H1 (cell line): Measurements from ENCODE around the gene CD79A. TPM values are rescaled to one million over a fixed set of nuclear protein-coding genes. Genes with fewer than 3 reads are reported as not detected.
A peak's percentile ranks its signal among the peaks of the same experiment; 100 is the strongest.

Source experiments
- CTCF ChIA-PET: fragments of 300-600 bp; sonication (Branson Sonifier 250); formaldehyde crosslinking; loops from one replicate; lab custom pipeline; 2021; ENCODE audit not compliant: partially characterized antibody; lab: Charles Lee
- POLR2A ChIA-PET: fragments of 300-600 bp; sonication (Branson Sonifier 250); formaldehyde crosslinking; loops from one replicate; lab custom pipeline; 2021; ENCODE audit warnings: inconsistent platforms; ENCODE audit not compliant: partially characterized antibody; lab: Charles Lee
- DNase-seq, 2 experiments: peaks; one replicate each; pipeline versions ENCODE4 v3.0.0 to v3.0.0-alpha.2; 2010 to 2022; ENCODE audit warnings: low spot score in 2 of 2, low read depth in 1 of 2, mixed read lengths in 1 of 2
- FAIRE-seq: peaks from 2 replicates; lab custom pipeline; 2011; peaks lifted over from hg19 to GRCh38; lab: Jason Lieb, UNC
- H2AFZ ChIP-seq: 2 replicates; pipeline ENCODE4 v1.8.1; 2012; ENCODE audit warnings: low read length, inconsistent platforms
- H2AK5ac ChIP-seq: 2 replicates; pipeline ENCODE4 v1.6.1; 2013; ENCODE audit warnings: low read depth, low read length
- H2BK120ac ChIP-seq: replicated peaks from 2 replicates; pipeline ENCODE3; 2013; ENCODE audit warnings: low read depth, low read length, inconsistent platforms
- H2BK12ac ChIP-seq: 2 replicates; pipeline ENCODE4 v1.6.1; 2013; ENCODE audit warnings: low read depth, low read length
- H2BK15ac ChIP-seq: 2 replicates; pipeline ENCODE4 v1.6.1; 2013; ENCODE audit warnings: low read length
- H2BK20ac ChIP-seq: 2 replicates; pipeline ENCODE4 v1.6.1; 2013; ENCODE audit warnings: low read length
- H2BK5ac ChIP-seq: 2 replicates; pipeline ENCODE4 v1.6.1; 2013; ENCODE audit warnings: low read depth, low read length
- H3K14ac ChIP-seq: 2 replicates; pipeline ENCODE4 v1.6.1; 2013; ENCODE audit warnings: inconsistent platforms; ENCODE audit not compliant: insufficient read length
- H3K18ac ChIP-seq: 2 replicates; pipeline ENCODE4 v1.6.1; 2013; ENCODE audit warnings: low read length; ENCODE audit errors: extremely low read depth
- H3K23ac ChIP-seq: 2 replicates; pipeline ENCODE4 v1.6.1; 2013; ENCODE audit warnings: inconsistent platforms; ENCODE audit not compliant: insufficient read length
- H3K23me2 ChIP-seq: 2 replicates; pipeline ENCODE4 v1.6.1; 2013; ENCODE audit warnings: low read depth, low read length
- H3K27ac ChIP-seq: 2 replicates; pipeline ENCODE4 v1.6.1; 2011; ENCODE audit warnings: low read depth, low read length, inconsistent platforms
- H3K27me3 ChIP-seq, 4 experiments: replicated peaks in 1 of 4; 1 replicate in 1 of 4; 2 replicates in 3 of 4; pipeline versions ENCODE4 v1.6.1 to v1.8.1; 2011 to 2013; ENCODE audit warnings: low read length in 3 of 4, mild to moderate bottlenecking in 3 of 4, inconsistent platforms in 2 of 4, mixed read lengths in 2 of 4, moderate library complexity in 1 of 4; ENCODE audit not compliant: control insufficient read depth in 3 of 4, insufficient read depth in 3 of 4; ENCODE audit errors: extremely low read depth in 1 of 4
- H3K36me3 ChIP-seq, 4 experiments: 2 replicates each; pipeline versions ENCODE4 v1.6.1 to v1.8.1; 2011 to 2013; ENCODE audit warnings: mild to moderate bottlenecking in 4 of 4, low read length in 3 of 4, moderate library complexity in 2 of 4, control low read depth in 1 of 4, inconsistent platforms in 1 of 4; ENCODE audit not compliant: insufficient read depth in 4 of 4, control insufficient read depth in 2 of 4
- H3K4ac ChIP-seq: replicated peaks from 2 replicates; pipeline ENCODE3; 2013; ENCODE audit warnings: low read length, low read depth, mixed read lengths, inconsistent platforms; ENCODE audit not compliant: insufficient read length
- H3K4me1 ChIP-seq, 4 experiments: replicated peaks in 1 of 4; 1 replicate in 1 of 4; 2 replicates in 3 of 4; pipeline versions ENCODE4 v1.6.1 to v1.8.1; 2011 to 2013; ENCODE audit warnings: low read length in 3 of 4, inconsistent platforms in 2 of 4, mixed read lengths in 1 of 4; ENCODE audit not compliant: insufficient read depth in 4 of 4, control insufficient read depth in 3 of 4
- H3K4me2 ChIP-seq, 2 experiments: 2 replicates each; pipeline versions ENCODE4 v1.6.1 to v1.8.1; 2011 to 2013; ENCODE audit warnings: low read depth in 2 of 2, low read length in 2 of 2, control low read depth in 1 of 2, inconsistent platforms in 1 of 2, mild to moderate bottlenecking in 1 of 2; ENCODE audit not compliant: insufficient read depth in 1 of 2
- H3K4me3 ChIP-seq, 4 experiments: fragments of 200-600, 300-600 bp in 1 of 4; sonication (generic), shearing (Covaris generic), sonication (Bioruptor Twin) in 1 of 4; 2 replicates each; pipeline versions ENCODE4 v1.5.1 to v1.8.1; 2011 to 2016; ENCODE audit warnings: low read length in 4 of 4, low read depth in 3 of 4, control low read depth in 2 of 4, inconsistent platforms in 2 of 4, mild to moderate bottlenecking in 2 of 4, mixed read lengths in 1 of 4, moderate library complexity in 1 of 4; ENCODE audit not compliant: insufficient read depth in 2 of 4; ENCODE audit errors: extremely low read depth in 1 of 4
- H3K56ac ChIP-seq: replicated peaks from 2 replicates; pipeline ENCODE3; 2013; ENCODE audit warnings: low read depth, mild to moderate bottlenecking, mixed read lengths, low read length, inconsistent platforms; ENCODE audit not compliant: insufficient read length
- H3K79me1 ChIP-seq: 2 replicates; pipeline ENCODE4 v1.6.1; 2013; ENCODE audit warnings: low read depth, low read length, control low read depth
- H3K79me2 ChIP-seq, 2 experiments: 2 replicates each; pipeline versions ENCODE4 v1.6.1 to v1.8.1; 2012 to 2013; ENCODE audit warnings: low read length in 2 of 2, mild to moderate bottlenecking in 2 of 2, inconsistent platforms in 1 of 2; ENCODE audit not compliant: insufficient read depth in 2 of 2, control insufficient read depth in 1 of 2
- H3K9ac ChIP-seq, 4 experiments: replicated peaks in 1 of 4; 1 replicate in 1 of 4; 2 replicates in 3 of 4; pipeline versions ENCODE4 v1.6.1 to v1.8.1; 2011 to 2013; ENCODE audit warnings: low read depth in 3 of 4, low read length in 3 of 4, control low read depth in 2 of 4, mild to moderate bottlenecking in 2 of 4, moderate library complexity in 2 of 4, inconsistent platforms in 1 of 4; ENCODE audit errors: extremely low read depth in 1 of 4
- H3K9me3 ChIP-seq, 2 experiments: 2 replicates each; pipeline versions ENCODE4 v1.6.1 to v1.8.1; 2012 to 2013; ENCODE audit warnings: mild to moderate bottlenecking in 2 of 2, moderate library complexity in 2 of 2, control low read depth in 1 of 2, inconsistent platforms in 1 of 2, low read depth in 1 of 2, low read length in 1 of 2, mixed read lengths in 1 of 2; ENCODE audit not compliant: insufficient read depth in 2 of 2
- H4K20me1 ChIP-seq, 2 experiments: replicated peaks in 1 of 2; 2 replicates each; pipeline versions ENCODE3 to v1.8.1; 2011 to 2013; ENCODE audit warnings: inconsistent platforms in 2 of 2, low read length in 2 of 2, mild to moderate bottlenecking in 1 of 2; ENCODE audit not compliant: insufficient read depth in 2 of 2, control insufficient read depth in 1 of 2
- H4K5ac ChIP-seq: 2 replicates; pipeline ENCODE4 v1.6.1; 2013; ENCODE audit warnings: low read length, low read depth, mixed read lengths, inconsistent platforms; ENCODE audit not compliant: insufficient read length
- H4K8ac ChIP-seq: 2 replicates; pipeline ENCODE4 v1.8.0; 2013; ENCODE audit warnings: mild to moderate bottlenecking, moderate library complexity, low read length, inconsistent platforms; ENCODE audit not compliant: insufficient read depth; ENCODE audit errors: extremely low read depth
- H4K91ac ChIP-seq: replicated peaks from 2 replicates; pipeline ENCODE3; 2013; ENCODE audit warnings: low read length, mixed read lengths, inconsistent platforms; ENCODE audit not compliant: insufficient read length
- CBX5 ChIP-seq: fragments of 300-800, 300-1000 bp; sonication (generic); IDR thresholded peaks from 2 replicates; pipeline ENCODE4 v1.7.1; 2016; ENCODE audit warnings: antibody characterized with exemption, low read length, low read depth
- CTBP2 ChIP-seq: IDR thresholded peaks from 2 replicates; pipeline ENCODE4 v1.7.0; 2011; ENCODE audit warnings: borderline replicate concordance, mild to moderate bottlenecking, moderate library complexity, mixed read lengths, low read length; ENCODE audit not compliant: insufficient read depth, insufficient read length
- GTF2F1 ChIP-seq: IDR thresholded peaks from 2 replicates; pipeline ENCODE4 v1.6.1; 2012; ENCODE audit warnings: low read depth, low read length, improper control_type of control experiment, borderline replicate concordance
- POLR2AphosphoS5 ChIP-seq: IDR thresholded peaks from 2 replicates; pipeline ENCODE4 v1.6.1; 2011; ENCODE audit warnings: low read depth, low read length
- TAF7 ChIP-seq: optimal IDR thresholded peaks from 2 replicates; pipeline ENCODE3; 2011; ENCODE audit warnings: low read depth, mild to moderate bottlenecking, inconsistent platforms, low read length, moderate library complexity, borderline replicate concordance
- WGBS, 2 experiments: shearing (Covaris generic) in 1 of 2; methylation state at CpG; one replicate each; pipeline versions ENCODE4 v1.1.6 to v1.1.7; 2013 to 2015; ENCODE audit warnings: low lambda C conversion rate in 2 of 2, mixed read lengths in 2 of 2, inconsistent platforms in 1 of 2, low coverage in 1 of 2, missing lambda C conversion rate in 1 of 2; ENCODE audit not compliant: insufficient replicate concordance in 2 of 2, insufficient coverage in 1 of 2, insufficient read length in 1 of 2; ENCODE audit errors: extremely low coverage in 1 of 2, missing lambda C conversion rate in 1 of 2; 5-methylcytosine and 5-hydroxymethylcytosine counted together
- polyA plus RNA-seq, 7 experiments: library from polyadenylated mRNA; depleted of rRNA in 3 of 7; stranded (reverse) in 5 of 7; unstranded in 2 of 7; fragments of >200 nt in 5 of 7; fragments of 200-250 nt in 2 of 7; gene quantifications; 1 replicate in 5 of 7; 2 replicates in 1 of 7; 4 replicates in 1 of 7; pipeline versions ENCODE4 v1.2.1 to v1.2.3, GENCODE V29; 2011 to 2013; ENCODE audit warnings: missing spikeins in 2 of 7, mixed read lengths in 2 of 7
- total RNA-seq: library from RNA; stranded (reverse); fragmentation: NEBNext Ultra II Directional; extraction: Animal tissue kit (Norgen Biotek cat#: 25700); gene quantifications from 2 replicates; pipeline ENCODE4 v1.2.1, GENCODE V29; 2021
- TF ChIP-seq, protein P1 (sequence below): IDR thresholded peaks from 2 replicates; pipeline ENCODE4 v1.6.1; 2012; ENCODE audit warnings: low read length, inconsistent platforms

CD79A gene
- total and polyA plus RNA-seq, 2 of the 8 experiments (the other 6 are each of a cell fraction or from before 2014, with no cell fraction given), result 0.54 to 0.77 TPM

DNA sequence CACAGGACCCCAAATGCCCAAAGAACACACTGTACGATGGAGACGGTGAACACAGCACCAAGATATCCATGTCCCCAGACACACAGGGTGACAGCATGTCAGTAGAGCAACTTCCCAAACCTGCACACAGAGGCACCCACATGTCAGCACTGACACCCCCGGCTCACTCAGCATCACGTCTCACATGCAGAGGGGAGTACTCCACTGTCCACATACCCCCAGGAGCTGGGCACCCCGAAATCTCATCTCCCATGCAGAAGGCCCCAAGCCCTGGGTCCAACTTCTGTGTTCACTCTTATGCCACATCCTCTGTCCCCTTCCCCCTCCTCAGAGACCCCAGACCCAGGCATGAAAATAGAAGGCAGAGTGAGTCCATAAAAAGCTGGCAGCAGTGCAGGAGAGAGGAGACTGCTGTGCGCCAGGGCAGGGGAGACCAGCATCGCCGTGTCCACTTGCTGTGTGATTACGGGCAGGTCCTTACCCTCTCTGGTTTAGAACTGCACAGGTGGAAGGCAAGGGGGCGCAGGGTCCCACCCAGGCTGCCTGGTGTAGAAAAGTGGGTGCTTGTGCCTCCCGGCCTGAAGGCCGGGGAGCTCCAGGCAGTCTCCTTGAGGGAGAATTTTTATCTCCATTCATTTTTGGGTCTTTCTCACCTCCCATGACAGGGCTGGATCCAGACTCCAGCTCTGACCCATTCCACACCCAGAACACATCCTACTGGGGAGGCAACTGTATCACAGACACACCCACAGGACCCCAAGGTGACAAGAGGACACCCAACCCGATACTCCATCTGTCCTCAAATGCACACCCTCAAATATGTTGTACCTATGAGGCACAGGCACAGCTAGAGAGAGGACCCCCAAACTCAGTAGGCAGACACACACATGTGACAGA is 34.2 kb downstream of the CD79A start:
- ChIA-PET POLR2A (interaction anchor here (0.7 to 13.1 kb wide), 15 partner anchors 10 to 86 kb away, joined by 3 to 167 read pairs (median 4); partner anchors contain the start of genes RABAC1 and RPS19), CTCF (interaction anchor here (0.8 to 1.8 kb wide), 7 partner anchors 9 to 35 kb away, joined by 3 to 8 read pairs (median 6); no protein-coding TSS in a partner anchor)
- H3K79me1 ChIP-seq, result peaks cover 2% of the 10 kb centered on the region
- peak overlapping the region; percentile 83 for H4K91ac ChIP-seq
- no peak overlapping the region for H3K4ac ChIP-seq
- peaks cover 6 to 28% of the 10 kb centered on the region in 2 experiments for H4K20me1 ChIP-seq
- peaks cover 52 to 70% (median 66%) of the 10 kb centered on the region in 4 experiments for H3K27me3 ChIP-seq
- FAIRE-seq (no peak), DNase-seq (no peak)
- peak overlapping the region; percentile 77 for H2BK15ac ChIP-seq
- no peak overlapping the region for H2AFZ ChIP-seq
- no peak overlapping the region for H3K27ac ChIP-seq
- no peak overlapping the region for H3K23ac ChIP-seq
- no peak overlapping the region for H2BK5ac ChIP-seq
- H2BK20ac ChIP-seq, result no peak overlapping the region
- H3K18ac ChIP-seq, result no peak overlapping the region
- H4K5ac ChIP-seq, result no peak overlapping the region
- H2BK120ac ChIP-seq, result no peak overlapping the region
- no peaks in the 10 kb centered on the region for H3K79me2 ChIP-seq
- H3K4me1 ChIP-seq, result peaks cover 0 to 23% (median 5%) of the 10 kb centered on the region in 4 experiments; a peak in 5 of 7 replicates
- no peak overlapping the region for H2BK12ac ChIP-seq
- TF ChIP-seq, protein P1, sequence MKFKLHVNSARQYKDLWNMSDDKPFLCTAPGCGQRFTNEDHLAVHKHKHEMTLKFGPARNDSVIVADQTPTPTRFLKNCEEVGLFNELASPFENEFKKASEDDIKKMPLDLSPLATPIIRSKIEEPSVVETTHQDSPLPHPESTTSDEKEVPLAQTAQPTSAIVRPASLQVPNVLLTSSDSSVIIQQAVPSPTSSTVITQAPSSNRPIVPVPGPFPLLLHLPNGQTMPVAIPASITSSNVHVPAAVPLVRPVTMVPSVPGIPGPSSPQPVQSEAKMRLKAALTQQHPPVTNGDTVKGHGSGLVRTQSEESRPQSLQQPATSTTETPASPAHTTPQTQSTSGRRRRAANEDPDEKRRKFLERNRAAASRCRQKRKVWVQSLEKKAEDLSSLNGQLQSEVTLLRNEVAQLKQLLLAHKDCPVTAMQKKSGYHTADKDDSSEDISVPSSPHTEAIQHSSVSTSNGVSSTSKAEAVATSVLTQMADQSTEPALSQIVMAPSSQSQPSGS, result no peak
- TF ChIP-seq CTBP2, result no peak
- no peak for TF ChIP-seq TAF7
- TF ChIP-seq POLR2AphosphoS5, result 0 out of 2 replicates have a peak, but pooled peaks have one; percentile 17
- TF ChIP-seq GTF2F1, result no peak
- no peak for TF ChIP-seq CBX5
- 83% methylated on average over 13 of the region's 13 CpGs; no CpG with 5 or more reads in 1 of the 2 experiments for whole genome bisulfite sequencing, 2 experiments
- no peak overlapping the region for H3K56ac ChIP-seq
- H3K14ac ChIP-seq, result no peak overlapping the region
- H4K8ac ChIP-seq, result no peak overlapping the region
- H2AK5ac ChIP-seq, result 0 out of 2 replicates have a peak overlapping the region, but pooled peaks have one; percentile 27
- peak overlapping the region in 1 of 2 experiments; percentile 54; a peak in 1 of 4 replicates for H3K4me2 ChIP-seq
- no peak overlapping the region; a peak in 1 of 7 replicates for H3K9ac ChIP-seq
- no peak overlapping the region for H3K4me3 ChIP-seq
- H3K36me3 ChIP-seq, result no peaks in the 10 kb centered on the region
- no peaks in the 10 kb centered on the region for H3K9me3 ChIP-seq
- H3K23me2 ChIP-seq, result peaks cover 9% of the 10 kb centered on the region; the same call in 1 of the 2 replicates
